Lower lobe of right lung (tissue), 2 donors: ENCODE data around the gene ICOSLG. TPM values are rescaled to one million over a fixed set of nuclear protein-coding genes. Genes with fewer than 3 reads are reported as not detected.
A peak's percentile ranks its signal among the peaks of the same experiment; 100 is the strongest.
"Not testable (repeated sequence)": the region's sequence is repeated elsewhere in the genome, so short reads cannot be mapped to it uniquely, and the experiment has no call there.

Experiments
- ATAC-seq, 2 donors: fragments of 200-7000 bp; cut with Tn5 transposase; one replicate each; pipeline ENCODE4 v1.9.1; 2020 to 2022; ENCODE audit warnings: mild to moderate bottlenecking in 2 of 2, moderate library complexity in 2 of 2
- DNase-seq: peaks from one replicate; pipeline ENCODE4 v3.0.0-alpha.2; 2020
- H3K27ac ChIP-seq: fragments of 200-600 bp; one replicate; pipeline ENCODE4 v1.8.0; 2022
- H3K27me3 ChIP-seq: fragments of 200-600 bp; one replicate; pipeline ENCODE4 v1.8.0; 2022; ENCODE audit warnings: low read depth
- H3K36me3 ChIP-seq: fragments of 200-600 bp; one replicate; pipeline ENCODE4 v1.8.0; 2022; ENCODE audit warnings: mild to moderate bottlenecking
- H3K4me1 ChIP-seq: fragments of 200-600 bp; one replicate; pipeline ENCODE4 v1.8.0; 2022
- H3K4me3 ChIP-seq: fragments of 200-600 bp; one replicate; pipeline ENCODE4 v1.8.0; 2022; ENCODE audit warnings: mild to moderate bottlenecking
- H3K9me3 ChIP-seq: fragments of 200-600 bp; one replicate; pipeline ENCODE4 v1.8.0; 2022
- intact Hi-C: fragments of 100-400 bp; cut with DNase I; formaldehyde crosslinking; loops from one replicate; pipeline ENCODE4 v1.11.0; 2022
- total RNA-seq: library from RNA; stranded (reverse); fragmentation: NEBNext Ultra II Directional; extraction: Animal tissue kit (Norgen Biotek cat#: 25700); gene quantifications from one replicate; pipeline ENCODE4 v1.2.1, GENCODE V29; 2021
- TF ChIP-seq, protein P1 (sequence below): fragments of 200-600 bp; IDR thresholded peaks from one replicate; pipeline ENCODE4 v1.8.0; 2022; ENCODE audit warnings: antibody characterized with exemption, mild to moderate bottlenecking
- donor health status: DM: no; HTN: yes; CAD: no; lungs with severe emphysema.

Gene ICOSLG
- total RNA-seq, 1 donor from 2014 or later, result 11.6 TPM

- Histone ChIP-seq H3K27ac (no peak within 1 kb of the TSS), H3K27me3 (peaks cover 27% of the 10 kb centered on the region), H3K4me3 (peak within 1 kb of the TSS; percentile 6), H3K9me3 (no peaks in the 10 kb centered on the region), H3K36me3 (no peaks in the 10 kb centered on the region), H3K4me1 (peaks cover 5% of the 10 kb centered on the region)
- DNase-seq (no peak), ATAC-seq (no peak)
- TF ChIP-seq, protein P1, sequence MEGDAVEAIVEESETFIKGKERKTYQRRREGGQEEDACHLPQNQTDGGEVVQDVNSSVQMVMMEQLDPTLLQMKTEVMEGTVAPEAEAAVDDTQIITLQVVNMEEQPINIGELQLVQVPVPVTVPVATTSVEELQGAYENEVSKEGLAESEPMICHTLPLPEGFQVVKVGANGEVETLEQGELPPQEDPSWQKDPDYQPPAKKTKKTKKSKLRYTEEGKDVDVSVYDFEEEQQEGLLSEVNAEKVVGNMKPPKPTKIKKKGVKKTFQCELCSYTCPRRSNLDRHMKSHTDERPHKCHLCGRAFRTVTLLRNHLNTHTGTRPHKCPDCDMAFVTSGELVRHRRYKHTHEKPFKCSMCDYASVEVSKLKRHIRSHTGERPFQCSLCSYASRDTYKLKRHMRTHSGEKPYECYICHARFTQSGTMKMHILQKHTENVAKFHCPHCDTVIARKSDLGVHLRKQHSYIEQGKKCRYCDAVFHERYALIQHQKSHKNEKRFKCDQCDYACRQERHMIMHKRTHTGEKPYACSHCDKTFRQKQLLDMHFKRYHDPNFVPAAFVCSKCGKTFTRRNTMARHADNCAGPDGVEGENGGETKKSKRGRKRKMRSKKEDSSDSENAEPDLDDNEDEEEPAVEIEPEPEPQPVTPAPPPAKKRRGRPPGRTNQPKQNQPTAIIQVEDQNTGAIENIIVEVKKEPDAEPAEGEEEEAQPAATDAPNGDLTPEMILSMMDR, result no peak
- intact Hi-C loops, result no loop called here
These were observed 44.6 kb upstream of the ICOSLG start, which contains the start of gene AIRE for GRCh38 chr21:44285138-44285992. Gene AIRE, plus strand, starts transcription at chr21:44285876. Its CDS starts 131 bp downstream, at chr21:44286007.

- TF ChIP-seq, protein P1, result no peak
- Histone ChIP-seq H3K27me3 (peaks cover 27% of the 10 kb centered on the region), H3K9me3 (no peaks in the 10 kb centered on the region), H3K36me3 (no peaks in the 10 kb centered on the region), H3K4me1 (peaks cover 5% of the 10 kb centered on the region), H3K27ac (no peak overlapping the region), H3K4me3 (no peak overlapping the region)
- intact Hi-C loops, result no loop called here
- peak; percentile 31 for DNase-seq
- ATAC-seq, result no peak
These were observed 43.2 kb upstream of the ICOSLG start for GRCh38 chr21:44283948-44284347.

GRCh38 chr21:44283211-44283785, 42.6 kb upstream of the ICOSLG start:
- H3K27ac ChIP-seq, ATAC-seq, DNase-seq, H3K9me3 ChIP-seq, H3K36me3 ChIP-seq, H3K4me3 ChIP-seq, intact Hi-C loops, H3K4me1 ChIP-seq: not testable (repeated sequence)
- H3K27me3 ChIP-seq, result peaks cover 27% of the 10 kb centered on the region

- H3K4me1 ChIP-seq, result peaks cover 5% of the 10 kb centered on the region
- no peaks in the 10 kb centered on the region for H3K9me3 ChIP-seq
- no peaks in the 10 kb centered on the region for H3K36me3 ChIP-seq
- peak; percentile 32 for DNase-seq
- no peak overlapping the region for H3K4me3 ChIP-seq
- intact Hi-C loops, result no loop called here
- no peak for ATAC-seq
- peaks cover 26% of the 10 kb centered on the region for H3K27me3 ChIP-seq
- TF ChIP-seq, protein P1, result no peak
- H3K27ac ChIP-seq, result no peak overlapping the region
These were observed 41.6 kb upstream of the ICOSLG start for GRCh38 chr21:44282370-44282769.

DNA sequence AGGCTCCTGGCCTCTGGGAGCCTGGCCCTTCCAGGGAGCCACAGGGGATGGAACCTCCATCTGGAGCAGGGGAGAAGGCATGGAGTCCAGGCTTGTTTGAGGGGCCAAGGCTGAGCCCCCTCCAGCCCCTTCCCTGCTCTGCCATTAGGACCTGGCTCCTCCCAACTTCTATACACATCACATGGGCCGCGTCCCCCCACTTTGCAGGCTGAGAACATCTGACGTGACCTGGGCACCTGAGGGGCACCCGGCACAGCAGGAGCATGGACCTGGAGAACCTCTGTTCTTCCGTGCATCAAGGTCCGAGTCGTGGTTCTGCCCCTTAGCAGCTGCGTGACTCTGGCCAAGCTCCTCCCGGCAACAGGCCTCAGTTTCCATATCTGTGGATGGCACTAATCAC, 41.1 kb upstream of the ICOSLG start:
- ATAC-seq (no peak), DNase-seq (peak; percentile 33)
- Histone ChIP-seq H3K27me3 (peaks cover 21% of the 10 kb centered on the region), H3K4me1 (peaks cover 5% of the 10 kb centered on the region), H3K27ac (no peak overlapping the region), H3K4me3 (no peak overlapping the region), H3K36me3 (no peaks in the 10 kb centered on the region), H3K9me3 (no peaks in the 10 kb centered on the region)
- TF ChIP-seq, protein P1, result no peak
- intact Hi-C loops, result no loop called here
